NT2/D1 (cell line): ENCODE results near the gene MEF2C.

ENCODE experiments used
- SUZ12 ChIP-seq: IDR thresholded peaks from 2 replicates; pipeline ENCODE4 v1.6.1; 2011; ENCODE audit not compliant: insufficient read length, insufficient read depth; ENCODE audit errors: extremely low read depth
- ZNF274 ChIP-seq: IDR thresholded peaks from 2 replicates; pipeline ENCODE4 v1.6.1; 2011; ENCODE audit warnings: mild to moderate bottlenecking, low read depth, low read length

GRCh38 chr5:88818296-88818695 lies 64.7 kb downstream of the MEF2C start:
- TF ChIP-seq SUZ12 (no peak), ZNF274 (no peak)
